Sigmoid colon (tissue), 7 donors: ENCODE data around the gene TNP2. TPM values are rescaled to one million over a fixed set of nuclear protein-coding genes. Genes with fewer than 3 reads are reported as not detected.

Experiments
- DNase-seq: peaks from one replicate; pipeline ENCODE4 v3.0.0-alpha.2; 2019
- H3K27ac ChIP-seq, 4 donors: fragments of 200-600 bp; sonication (generic); one replicate each; pipeline ENCODE4 v1.5.1; 2016 to 2019; ENCODE audit warnings: mild to moderate bottlenecking in 1 of 4
- H3K27me3 ChIP-seq, 3 donors: fragments of 200-600 bp; sonication (generic); one replicate each; pipeline ENCODE4 v1.5.1; 2019; ENCODE audit warnings: mild to moderate bottlenecking in 1 of 3
- H3K36me3 ChIP-seq, 4 donors: fragments of 200-600 bp; sonication (generic); one replicate each; pipeline ENCODE4 v1.5.1; 2016 to 2019
- H3K4me1 ChIP-seq, 4 donors: fragments of 200-600 bp; sonication (generic); one replicate each; pipeline ENCODE4 v1.5.1; 2017 to 2019
- H3K4me3 ChIP-seq, 4 donors: fragments of 200-600 bp; sonication (generic); one replicate each; pipeline ENCODE4 v1.5.1; 2017 to 2019; ENCODE audit warnings: mild to moderate bottlenecking in 2 of 4, moderate library complexity in 1 of 4
- H3K9me3 ChIP-seq, 4 donors: fragments of 200-600 bp in 3 of 4; sonication (generic) in 3 of 4; one replicate each; pipeline versions ENCODE4 v1.5.1 to v1.6.1; 2013 to 2019
- CTCF ChIP-seq, 4 experiments: fragments of 450-650 bp in 3 of 4; fragments of 200-600 bp in 1 of 4; IDR thresholded peaks; one replicate each; pipeline ENCODE4 v1.5.1; 2016 to 2019; ENCODE audit warnings: antibody characterized with exemption in 4 of 4, mild to moderate bottlenecking in 3 of 4, moderate library complexity in 2 of 4
- EP300 ChIP-seq, 4 donors: sonication (generic); formaldehyde crosslinking; IDR thresholded peaks; one replicate each; pipeline ENCODE4 v1.6.1; 2017; ENCODE audit warnings: antibody characterized with exemption in 4 of 4
- POLR2A ChIP-seq, 2 donors: fragments of 450-650 bp; IDR thresholded peaks; one replicate each; pipeline ENCODE4 v1.6.1; 2016; ENCODE audit warnings: antibody characterized with exemption in 2 of 2, mild to moderate bottlenecking in 2 of 2, moderate library complexity in 2 of 2
- POLR2AphosphoS5 ChIP-seq, 4 donors: sonication (generic); formaldehyde crosslinking; IDR thresholded peaks; one replicate each; pipeline ENCODE4 v1.6.1; 2017; ENCODE audit warnings: antibody characterized with exemption in 4 of 4
- WGBS, 2 donors: extraction: QIAGEN DNeasy Blood & Tissue Kit; methylation state at CpG; one replicate each; pipeline ENCODE4 v1.1.7; 2013; 5-methylcytosine and 5-hydroxymethylcytosine counted together
- intact Hi-C: fragments of 100-400 bp; cut with DNase I; formaldehyde crosslinking; loops from one replicate; pipeline ENCODE4 v1.15.1; 2023
- polyA plus RNA-seq, 3 donors: library from polyadenylated mRNA; stranded (reverse); fragments of 200-250 nt; gene quantifications; one replicate each; pipeline ENCODE4 v1.2.3, GENCODE V29; 2013
- total RNA-seq, 4 donors: library from RNA; depleted of rRNA; stranded (reverse); fragments of >200 nt; gene quantifications; one replicate each; pipeline ENCODE4 v1.1.0, GENCODE V29; 2016
- donor health status: healthy with polysubstance abuse.
- donor health status: Bipolar disorder and iron deficiency.
- donor health status: healthy.

The TNP2 gene
- total and polyA plus RNA-seq, 7 donors: not detected

- DNase-seq: no peak
- Histone ChIP-seq H3K27me3 (no peaks in the 10 kb centered on the region), H3K36me3 (no peaks in the 10 kb centered on the region), H3K4me3 (no peak overlapping the region), H3K4me1 (peaks cover 0 to 6% (median 0%) of the 10 kb centered on the region in 4 donors), H3K27ac (no peak overlapping the region), H3K9me3 (no peaks in the 10 kb centered on the region)
- WGBS, 2 donors: 48 to 69% methylated on average over 7 of the region's 7 CpGs
- intact Hi-C loops: no loop called here
- TF ChIP-seq EP300 (IDR thresholded peaks at IDR 0.05) (no peak), POLR2A (IDR thresholded peaks at IDR 0.05) (no peak), POLR2AphosphoS5 (IDR thresholded peaks at IDR 0.05) (no peak), CTCF (IDR thresholded peaks at IDR 0.05) (no peak)
These were observed 38.0 kb upstream of the TNP2 start for GRCh38 chr16:11306997-11307638.

DNA sequence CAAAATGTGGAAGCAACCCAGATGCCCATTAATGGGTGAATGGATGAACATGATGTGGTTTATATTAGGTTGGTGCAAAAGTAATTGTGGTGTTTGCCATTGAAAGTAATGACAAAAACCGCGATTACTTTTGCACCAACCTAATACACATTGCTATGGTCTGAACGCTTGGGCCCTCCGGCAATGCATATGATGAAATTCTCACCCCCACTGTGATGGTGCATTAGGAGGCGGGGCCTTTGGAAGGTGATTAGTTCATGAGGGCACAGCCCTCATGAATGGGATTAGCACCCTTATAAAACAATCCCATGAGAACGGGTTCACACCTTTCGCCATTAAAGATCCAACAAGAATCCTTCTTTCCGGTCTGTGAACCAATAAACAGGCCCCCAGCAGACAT lies 37.3 kb upstream of the TNP2 start:
- intact Hi-C loops: no loop called here
- 92 to 94% methylated on average over 8 of the region's 8 CpGs for WGBS, 2 donors
- H3K4me3 ChIP-seq: no peak overlapping the region

DNA sequence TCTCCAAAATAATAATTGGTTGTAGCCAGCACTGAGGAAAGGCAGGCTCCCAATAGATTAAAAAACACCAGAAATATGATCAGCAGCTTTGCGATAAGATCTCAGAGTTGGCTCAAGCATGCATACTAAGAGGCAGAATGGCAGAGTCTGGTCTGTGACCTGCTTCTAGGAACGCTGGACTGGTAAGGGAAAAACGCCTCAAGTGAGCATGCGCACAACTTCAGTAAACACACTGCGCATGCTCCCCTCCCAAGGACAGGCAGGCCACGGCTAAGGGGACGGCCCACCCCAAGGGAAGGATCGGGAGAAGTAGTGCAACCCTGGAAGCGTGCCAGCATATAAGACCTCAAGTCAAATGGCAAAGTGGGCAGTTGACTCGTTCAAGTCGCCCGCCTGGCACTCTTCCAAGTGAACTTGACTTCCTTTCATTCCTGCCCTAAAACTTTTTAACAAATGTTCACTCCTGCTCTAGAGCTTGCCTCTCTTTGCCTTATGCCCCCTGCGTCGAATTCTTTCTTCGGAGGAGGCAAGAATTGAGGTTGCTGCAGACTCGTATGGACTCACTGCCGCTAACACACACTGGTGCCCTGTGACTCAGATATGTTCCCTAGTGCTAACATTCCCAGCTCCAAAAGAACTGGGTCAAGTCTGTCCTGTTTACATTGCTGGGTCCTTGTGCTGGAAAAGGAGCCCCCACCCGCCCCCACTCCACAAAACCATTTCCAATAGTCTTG lies 34.4 kb upstream of the TNP2 start:
- 84 to 87% methylated on average over 18 of the region's 18 CpGs for WGBS, 2 donors
- intact Hi-C loops: no loop called here
- H3K4me3 ChIP-seq: no peak overlapping the region
- no peaks in the 10 kb centered on the region for H3K27me3 ChIP-seq
- no peak for DNase-seq
- H3K27ac ChIP-seq: no peak overlapping the region
- TF ChIP-seq EP300 (IDR thresholded peaks at IDR 0.05) (no peak), CTCF (IDR thresholded peaks at IDR 0.05) (no peak), POLR2A (IDR thresholded peaks at IDR 0.05) (no peak), POLR2AphosphoS5 (IDR thresholded peaks at IDR 0.05) (no peak)
- H3K4me1 ChIP-seq: peaks cover 0 to 6% (median 0%) of the 10 kb centered on the region in 4 donors
- no peaks in the 10 kb centered on the region for H3K9me3 ChIP-seq
- no peaks in the 10 kb centered on the region for H3K36me3 ChIP-seq

More for the DNA sequence above, 37.3 kb upstream of the TNP2 start:
- no peaks in the 10 kb centered on the region for H3K9me3 ChIP-seq
- peaks cover 0 to 6% (median 0%) of the 10 kb centered on the region in 4 donors for H3K4me1 ChIP-seq
- no peaks in the 10 kb centered on the region for H3K36me3 ChIP-seq
- H3K27me3 ChIP-seq: no peaks in the 10 kb centered on the region
- TF ChIP-seq CTCF (IDR thresholded peaks at IDR 0.05) (no peak), POLR2A (IDR thresholded peaks at IDR 0.05) (no peak), EP300 (IDR thresholded peaks at IDR 0.05) (no peak), POLR2AphosphoS5 (IDR thresholded peaks at IDR 0.05) (no peak)
- H3K27ac ChIP-seq: no peak overlapping the region
- no peak for DNase-seq

DNA sequence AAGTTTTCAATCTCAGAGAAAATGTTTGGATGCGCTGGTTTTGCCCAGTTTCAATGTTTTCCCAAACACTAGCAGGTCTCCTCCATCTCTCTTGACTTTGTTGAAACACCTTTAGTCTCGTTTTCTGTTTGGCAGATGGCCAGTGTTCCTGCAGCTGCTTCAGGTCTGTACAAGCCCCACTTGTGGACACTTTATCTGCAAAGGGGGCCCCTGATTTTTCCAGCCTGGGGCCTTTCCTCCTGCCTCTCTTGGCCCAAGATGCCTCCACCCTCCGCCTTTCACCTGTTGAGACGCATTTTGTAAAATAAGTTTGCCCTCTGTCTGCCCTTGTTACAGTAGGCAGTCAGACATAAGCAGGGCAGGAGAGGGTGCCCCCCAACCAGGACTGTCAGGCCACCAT lies 33.9 kb upstream of the TNP2 start:
- Histone ChIP-seq H3K36me3 (no peaks in the 10 kb centered on the region), H3K27ac (no peak overlapping the region), H3K27me3 (no peaks in the 10 kb centered on the region), H3K4me1 (peaks cover 0 to 8% (median 2%) of the 10 kb centered on the region in 4 donors), H3K4me3 (no peak overlapping the region), H3K9me3 (no peaks in the 10 kb centered on the region)
- DNase-seq: no peak
- no peak for TF ChIP-seq POLR2AphosphoS5 (IDR thresholded peaks at IDR 0.05)
- no peak for TF ChIP-seq EP300 (IDR thresholded peaks at IDR 0.05)
- no peak for TF ChIP-seq CTCF (IDR thresholded peaks at IDR 0.05)
- TF ChIP-seq POLR2A (IDR thresholded peaks at IDR 0.05): no peak
- intact Hi-C loops: no loop called here
- 58 to 65% methylated on average over 4 of the region's 4 CpGs for WGBS, 2 donors
